MG63 (cell line): Measurements from ENCODE around the gene LRPAP1. TPM values are rescaled to one million over a fixed set of nuclear protein-coding genes. Genes with fewer than 3 reads are reported as not detected.
"Not testable (repeated sequence)": the region's sequence is repeated elsewhere in the genome, so short reads cannot be mapped to it uniquely, and the experiment has no call there.

ENCODE experiments used
- DNase-seq: peaks from one replicate; pipeline ENCODE4 v3.0.0-alpha.2; 2020
- H3K27me3 ChIP-seq: fragments of 250-450 bp; sonication (Bioruptor Pico); 2 replicates; pipeline ENCODE4 v1.5.1; 2020; ENCODE audit warnings: mild to moderate bottlenecking, moderate library complexity
- H3K36me3 ChIP-seq: fragments of 250-450 bp; sonication (Bioruptor Pico); 2 replicates; pipeline ENCODE4 v1.5.1; 2020; ENCODE audit warnings: mild to moderate bottlenecking, moderate library complexity
- H3K4me3 ChIP-seq: fragments of 250-450 bp; sonication (Bioruptor Pico); 2 replicates; pipeline ENCODE4 v1.5.1; 2020; ENCODE audit warnings: mild to moderate bottlenecking, moderate library complexity
- H3K9me3 ChIP-seq: fragments of 250-450 bp; sonication (Bioruptor Pico); 2 replicates; pipeline ENCODE4 v1.5.1; 2020; ENCODE audit warnings: mild to moderate bottlenecking, moderate library complexity
- total RNA-seq: library from RNA; depleted of rRNA; stranded (reverse); fragments of >200 nt; shearing (Covaris generic); gene quantifications from 2 replicates; pipeline ENCODE4 v1.2.3, GENCODE V29; 2014; ENCODE audit warnings: low replicate concordance

The LRPAP1 gene
- total RNA-seq, 1 experiment from 2014 or later, result 181 TPM

DNA sequence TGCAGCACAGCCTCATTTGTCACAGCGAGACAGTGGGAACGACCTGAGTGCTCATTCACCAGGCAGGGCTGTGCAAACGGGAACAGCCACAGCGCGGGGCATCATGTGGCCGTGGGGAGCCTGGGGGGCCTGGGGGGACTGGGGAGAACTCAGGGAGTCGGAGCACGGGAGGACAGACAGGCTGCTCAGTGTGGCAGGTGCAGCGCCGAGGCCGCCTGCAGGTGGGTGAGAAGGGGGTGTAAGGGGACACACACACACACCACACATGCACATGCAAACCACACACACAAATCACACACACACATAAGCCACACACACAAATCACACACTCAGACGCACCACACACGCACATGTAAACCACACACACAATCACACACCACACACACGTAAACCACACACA is 34.5 kb upstream of the LRPAP1 start:
- not testable (repeated sequence) for H3K36me3 ChIP-seq, H3K4me3 ChIP-seq, H3K9me3 ChIP-seq, DNase-seq, H3K27me3 ChIP-seq

DNA sequence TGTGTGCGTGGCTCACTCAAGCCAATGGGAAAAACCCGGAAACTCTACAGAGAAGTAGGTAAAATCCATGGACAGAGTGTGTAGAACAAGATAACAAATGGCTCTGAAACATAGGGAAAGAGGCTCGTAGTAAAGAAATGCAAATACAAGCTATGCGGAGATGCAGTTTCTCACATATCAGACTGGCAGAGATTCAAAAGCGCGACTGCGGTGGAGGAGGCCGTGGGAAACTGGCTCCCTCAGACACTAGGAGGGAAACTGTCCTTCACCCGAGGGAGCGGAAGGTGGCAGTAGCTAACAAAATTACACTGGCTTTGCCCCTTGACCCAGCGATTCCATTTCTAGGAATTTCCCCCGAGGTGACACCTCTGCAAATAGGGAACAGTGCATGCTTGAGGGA is 34.1 kb upstream of the LRPAP1 start:
- not testable (repeated sequence) for H3K27me3 ChIP-seq, H3K4me3 ChIP-seq, DNase-seq, H3K36me3 ChIP-seq, H3K9me3 ChIP-seq

DNA sequence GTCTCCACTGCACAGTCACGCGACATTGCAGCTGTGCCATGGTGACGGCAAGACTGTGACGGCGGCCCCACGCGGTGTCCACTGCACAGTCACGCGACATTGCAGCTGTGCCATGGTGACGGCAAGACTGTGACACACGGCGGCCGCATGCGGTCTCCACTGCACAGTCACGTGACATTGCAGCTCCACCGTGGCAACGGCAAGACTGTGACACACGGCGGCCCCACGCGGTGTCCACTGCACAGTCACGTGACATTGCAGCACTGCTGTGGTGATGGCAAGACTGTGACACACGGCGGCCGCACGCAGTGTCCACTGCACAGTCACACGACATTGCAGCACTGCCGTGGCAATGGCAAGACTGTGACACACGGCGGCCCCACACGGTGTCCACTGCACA is 32.7 kb upstream of the LRPAP1 start:
- H3K9me3 ChIP-seq, H3K36me3 ChIP-seq, H3K4me3 ChIP-seq, DNase-seq, H3K27me3 ChIP-seq: not testable (repeated sequence)

DNA sequence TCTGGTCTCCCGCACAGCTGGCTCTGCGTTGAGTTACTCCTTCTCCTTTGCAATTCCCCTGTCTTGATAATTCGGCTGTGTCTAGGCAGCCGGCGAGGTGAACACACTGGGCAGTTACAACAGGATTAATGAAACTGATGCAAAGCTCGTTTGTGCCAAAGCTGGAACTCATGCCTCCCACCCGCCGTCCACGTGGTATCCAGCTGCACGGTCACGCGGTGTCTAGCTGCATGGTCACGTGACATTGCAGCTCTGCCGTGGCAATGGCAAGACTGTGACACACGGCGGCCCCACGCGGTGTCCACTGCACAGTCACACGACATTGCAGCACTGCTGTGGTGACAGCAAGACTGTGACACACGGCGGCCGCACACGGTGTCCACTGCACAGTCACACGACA is 31.2 kb upstream of the LRPAP1 start:
- Histone ChIP-seq H3K27me3 (no peaks in the 10 kb centered on the region), H3K36me3 (no peaks in the 10 kb centered on the region)
- DNase-seq, result no peak

DNA sequence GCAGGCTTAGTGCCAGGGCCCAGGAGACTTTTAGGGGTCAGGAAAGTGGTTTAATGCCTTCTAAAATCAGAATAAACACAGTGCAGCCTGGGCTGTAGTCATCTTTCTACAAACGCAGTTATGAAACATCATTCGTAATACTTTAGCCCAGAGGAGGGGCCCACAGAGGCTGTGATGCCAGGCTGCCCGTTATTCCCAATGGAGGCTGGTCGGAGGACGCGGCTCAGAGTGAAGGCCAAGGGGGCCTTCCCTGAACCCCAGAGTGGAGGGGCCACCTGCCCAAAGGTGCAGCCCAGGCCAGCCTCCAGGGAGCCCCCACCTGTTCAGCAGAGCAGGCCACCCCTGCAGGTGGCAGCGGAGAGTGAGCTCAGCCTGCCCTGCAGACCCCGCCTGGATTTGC is 29.9 kb upstream of the LRPAP1 start:
- DNase-seq, H3K9me3 ChIP-seq, H3K27me3 ChIP-seq, H3K4me3 ChIP-seq, H3K36me3 ChIP-seq: not testable (repeated sequence)

More for the DNA sequence above, 31.2 kb upstream of the LRPAP1 start:
- no peak overlapping the region for H3K4me3 ChIP-seq
- H3K9me3 ChIP-seq, result no peaks in the 10 kb centered on the region

DNA sequence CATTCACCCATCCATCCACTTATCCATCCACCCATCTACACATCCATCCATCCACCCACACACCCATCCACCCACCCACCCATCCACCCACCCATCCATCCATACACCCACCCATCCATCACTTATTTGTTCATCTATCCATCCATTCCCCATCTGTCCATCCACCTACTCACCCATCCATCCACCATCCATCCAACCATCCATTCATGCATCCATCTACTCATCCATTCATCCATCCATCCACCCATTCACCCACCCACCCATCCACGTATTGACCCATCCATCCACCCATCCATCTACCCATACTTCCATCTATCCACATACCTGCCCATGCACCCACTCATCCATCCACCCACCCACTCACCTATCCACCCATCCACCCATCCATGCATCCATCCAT is 28.2 kb upstream of the LRPAP1 start:
- H3K27me3 ChIP-seq, H3K36me3 ChIP-seq, DNase-seq, H3K9me3 ChIP-seq, H3K4me3 ChIP-seq: not testable (repeated sequence)

DNA sequence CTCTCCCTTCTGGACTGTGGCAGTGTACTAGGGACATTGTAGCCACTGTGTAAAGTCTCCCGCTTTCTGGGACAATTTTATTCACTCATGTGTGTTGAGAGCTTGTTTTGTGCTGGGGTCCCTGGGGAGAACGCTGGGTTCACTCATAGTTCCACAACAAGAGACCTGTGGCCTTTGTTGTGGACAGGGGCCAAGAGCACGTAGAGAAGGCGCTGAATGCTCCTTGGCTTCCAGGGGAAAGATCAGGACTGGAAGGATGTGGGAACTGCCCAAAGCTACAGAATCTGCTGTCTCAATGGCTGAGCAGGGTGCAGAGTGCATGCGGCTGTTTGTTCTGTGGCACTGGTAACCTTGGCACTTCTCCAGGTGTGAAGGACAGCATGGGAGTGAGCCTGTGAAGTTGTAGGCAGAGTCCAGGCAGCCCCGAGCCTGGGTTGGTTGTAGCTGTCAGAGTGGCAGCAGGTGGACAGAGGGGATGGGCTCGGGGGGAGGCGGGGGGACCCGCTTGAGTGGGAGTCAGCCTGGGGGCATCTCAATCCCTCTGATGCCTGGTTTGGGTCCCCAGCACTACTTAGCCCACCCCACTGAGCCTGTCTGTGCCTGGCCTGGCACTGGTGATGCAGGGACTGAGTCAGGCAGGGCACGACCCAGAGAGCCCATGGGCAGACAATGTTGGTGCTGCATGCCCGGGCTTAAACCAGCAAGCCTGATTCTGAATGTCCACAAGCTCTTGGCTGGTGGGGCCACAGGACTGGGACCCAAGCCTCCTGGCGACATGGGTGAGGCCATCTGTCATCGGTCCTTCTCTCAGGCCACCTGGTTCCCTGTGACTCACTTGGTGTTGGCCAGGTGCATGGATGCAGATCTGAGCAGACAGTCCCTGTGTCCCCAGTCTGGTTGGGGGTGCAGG is 27.4 kb upstream of the LRPAP1 start:
- H3K36me3 ChIP-seq, H3K27me3 ChIP-seq, H3K9me3 ChIP-seq, H3K4me3 ChIP-seq, DNase-seq: not testable (repeated sequence)

DNA sequence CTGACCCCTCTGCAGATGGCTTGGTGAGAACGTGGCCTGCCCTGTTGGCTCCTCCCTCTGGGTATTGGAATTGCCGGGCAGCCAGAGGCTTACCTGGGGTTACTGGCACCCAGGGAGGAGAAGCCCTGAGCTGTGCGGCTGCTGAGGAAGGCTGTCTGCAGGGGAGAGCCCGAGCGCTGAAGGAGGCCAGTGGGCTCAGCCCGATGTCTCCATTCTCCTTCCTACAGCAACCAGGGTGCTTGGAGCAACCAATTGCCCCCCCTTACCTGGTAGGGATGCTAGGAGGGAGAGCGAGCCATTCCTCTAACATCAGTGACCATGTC is 26.3 kb upstream of the LRPAP1 start:
- H3K27me3 ChIP-seq, DNase-seq, H3K9me3 ChIP-seq, H3K4me3 ChIP-seq, H3K36me3 ChIP-seq: not testable (repeated sequence)

DNA sequence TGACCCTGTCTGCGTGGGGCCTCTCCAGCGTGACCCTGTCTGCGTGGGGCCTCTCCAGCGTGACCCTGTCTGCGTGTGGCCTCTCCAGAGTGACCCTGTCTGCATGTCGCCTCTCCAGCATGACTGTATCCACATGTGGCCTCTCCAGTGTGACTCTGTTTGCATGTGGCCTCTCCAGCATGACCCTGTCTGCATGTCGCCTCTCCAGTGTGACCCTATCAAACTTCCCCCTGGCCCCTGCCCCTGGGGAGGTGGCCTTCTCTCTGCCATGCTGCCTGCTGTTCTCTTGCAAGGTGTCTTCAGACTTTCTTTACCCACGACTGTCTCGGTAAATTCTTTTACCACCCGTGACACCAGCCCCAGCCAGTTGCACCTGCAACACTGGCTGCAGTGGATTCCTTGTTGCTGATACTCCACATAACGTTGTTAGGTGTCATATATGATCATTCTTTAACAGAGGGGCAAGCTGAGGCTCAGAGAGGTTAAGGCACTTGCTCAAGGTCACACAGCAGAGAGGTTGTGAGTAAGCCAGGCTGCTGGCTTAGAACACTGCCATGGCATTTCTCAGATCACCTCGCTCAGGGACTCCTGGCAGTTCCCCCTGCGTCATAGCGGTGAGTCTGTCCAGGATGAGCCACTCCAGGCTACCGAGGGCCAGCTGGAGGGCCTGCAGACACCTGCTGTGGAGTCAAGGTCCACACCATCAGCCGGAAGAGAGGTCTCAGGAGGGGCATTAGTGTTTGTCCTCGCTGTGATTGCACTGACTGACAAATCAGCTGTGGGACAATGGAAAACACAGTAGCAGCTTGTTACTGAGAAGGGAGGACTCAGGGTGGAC is 25.7 kb upstream of the LRPAP1 start:
- H3K4me3 ChIP-seq, DNase-seq, H3K27me3 ChIP-seq, H3K36me3 ChIP-seq, H3K9me3 ChIP-seq: not testable (repeated sequence)

DNA sequence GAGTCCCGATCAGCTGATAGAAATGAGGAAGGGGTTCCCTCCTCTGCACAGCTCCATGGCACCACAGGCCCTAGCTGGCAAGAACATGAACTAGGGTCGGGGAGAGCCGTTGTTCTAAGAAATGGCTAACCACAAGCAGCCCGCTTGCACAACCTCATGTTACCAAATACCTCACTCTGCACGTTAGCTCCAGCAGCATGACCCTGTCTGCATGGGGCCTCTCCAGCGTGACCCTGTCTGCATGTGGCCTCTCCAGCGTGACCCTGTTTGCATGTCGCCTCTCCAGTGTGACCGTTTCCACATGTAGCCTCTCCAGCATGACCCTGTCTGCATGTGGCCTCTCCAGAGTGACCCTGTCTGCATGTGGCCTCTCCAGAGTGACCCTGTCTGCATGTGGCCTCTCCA is 24.9 kb upstream of the LRPAP1 start:
- H3K36me3 ChIP-seq, H3K27me3 ChIP-seq, H3K9me3 ChIP-seq, H3K4me3 ChIP-seq, DNase-seq: not testable (repeated sequence)

DNA sequence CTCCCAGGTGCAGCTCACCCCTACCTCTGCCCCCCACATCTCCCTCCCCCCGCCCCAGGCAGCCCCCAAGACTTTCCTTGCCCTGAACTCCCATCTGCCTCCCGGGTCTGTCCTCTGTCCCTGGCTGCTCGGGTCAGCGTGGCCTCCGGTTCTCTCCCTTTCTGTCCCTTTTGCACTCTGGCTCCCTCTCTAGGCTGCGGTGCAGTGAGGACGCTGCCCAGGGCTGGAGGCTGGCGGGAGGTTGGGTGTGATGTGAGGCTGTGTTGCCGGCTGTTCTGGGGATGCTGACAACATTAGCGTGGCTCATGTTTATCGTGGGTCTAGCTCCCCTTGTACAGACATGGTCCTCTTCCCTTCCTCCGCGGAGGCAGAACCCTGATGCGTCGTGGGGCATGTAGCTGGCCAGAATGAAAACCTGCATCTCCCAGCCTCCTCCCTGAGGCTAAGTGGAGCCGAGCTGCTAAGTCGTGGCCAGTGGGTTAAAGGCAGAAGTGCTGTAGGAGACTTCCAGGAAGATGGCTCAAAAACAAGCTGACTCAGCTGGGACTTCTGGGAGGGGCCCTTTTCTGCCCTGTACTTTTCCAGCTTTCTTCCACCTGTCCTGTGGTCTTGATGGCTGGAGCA is 24.1 kb upstream of the LRPAP1 start:
- DNase-seq, H3K4me3 ChIP-seq, H3K36me3 ChIP-seq, H3K9me3 ChIP-seq, H3K27me3 ChIP-seq: not testable (repeated sequence)

DNA sequence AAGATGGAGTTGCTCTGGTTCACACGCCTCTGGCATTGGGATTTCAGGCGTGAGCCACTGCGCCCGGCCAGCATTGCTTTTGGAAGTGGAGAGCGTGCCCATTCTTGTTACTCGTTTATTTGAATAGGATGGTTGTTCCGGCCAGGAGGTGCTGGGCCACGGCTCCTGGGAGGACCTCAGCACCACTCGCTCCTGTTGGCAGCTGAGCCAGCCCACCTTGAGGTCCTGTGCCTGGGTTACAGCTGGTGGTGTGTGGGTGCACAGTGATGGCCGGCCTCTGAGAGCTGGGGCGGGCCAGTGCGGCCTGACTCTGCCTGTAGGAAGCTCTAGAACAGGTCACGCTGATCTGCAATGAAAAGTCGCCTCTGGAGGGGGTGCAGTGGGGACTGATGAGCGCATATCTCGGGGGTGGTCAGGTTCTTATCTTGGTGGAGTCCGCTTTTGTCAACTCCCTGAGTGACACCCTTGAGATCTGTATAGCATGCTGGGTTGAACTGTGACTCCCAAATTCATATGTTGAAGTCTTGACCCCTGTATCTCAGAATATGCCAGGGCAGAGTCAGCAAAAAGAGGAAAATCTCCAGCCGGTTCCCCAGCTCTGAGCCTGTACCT is 23.3 kb upstream of the LRPAP1 start:
- H3K27me3 ChIP-seq, DNase-seq, H3K36me3 ChIP-seq, H3K4me3 ChIP-seq, H3K9me3 ChIP-seq: not testable (repeated sequence)

DNA sequence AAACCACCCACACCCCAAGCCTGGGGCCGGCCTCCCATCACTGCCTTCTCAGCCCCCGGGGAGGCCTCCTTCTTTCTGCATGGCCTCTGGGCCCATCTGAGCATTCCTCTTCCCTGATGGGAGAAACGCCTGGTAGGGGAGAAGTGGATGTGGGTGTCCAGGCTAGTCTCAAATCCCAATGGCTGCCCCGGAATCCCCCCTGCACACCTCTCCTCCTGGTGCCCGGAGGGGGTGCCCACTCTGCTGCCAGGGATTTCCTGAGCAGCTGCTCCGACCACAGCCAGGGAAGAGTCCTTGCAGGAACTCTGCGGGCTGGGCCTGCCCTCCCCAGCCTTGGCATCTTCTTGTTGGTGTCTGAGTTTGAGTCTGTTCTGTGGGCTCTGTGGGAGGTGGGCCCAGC is 19.1 kb upstream of the LRPAP1 start:
- not testable (repeated sequence) for H3K27me3 ChIP-seq, H3K9me3 ChIP-seq, DNase-seq, H3K36me3 ChIP-seq, H3K4me3 ChIP-seq

DNA sequence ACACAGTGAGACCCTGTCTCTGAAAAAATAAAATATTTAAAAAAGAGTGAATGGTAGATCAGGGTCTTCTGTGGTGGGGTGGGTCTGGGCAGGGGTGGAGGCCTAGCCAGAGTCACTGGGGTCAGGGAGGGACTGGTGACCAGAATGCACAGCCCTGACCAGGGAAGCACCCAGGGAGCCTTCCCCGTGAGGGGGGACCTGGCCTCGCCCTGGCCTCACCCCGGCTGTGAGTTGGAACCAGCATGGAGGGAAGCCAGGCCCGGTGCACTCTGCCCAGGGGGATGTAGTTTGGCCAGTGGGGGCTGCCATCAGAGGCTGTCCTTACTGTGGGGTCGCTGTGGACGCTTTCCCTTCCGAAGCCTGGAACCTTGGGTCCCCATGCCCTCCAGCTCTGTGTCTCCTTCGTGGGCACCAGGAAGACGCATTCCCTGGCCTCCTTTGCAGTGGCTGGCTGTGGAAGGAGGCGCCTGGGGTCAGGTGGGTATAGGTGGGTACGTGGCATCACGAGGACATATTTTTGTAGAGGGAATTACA is 18.6 kb upstream of the LRPAP1 start:
- not testable (repeated sequence) for H3K4me3 ChIP-seq, DNase-seq, H3K27me3 ChIP-seq, H3K9me3 ChIP-seq, H3K36me3 ChIP-seq

DNA sequence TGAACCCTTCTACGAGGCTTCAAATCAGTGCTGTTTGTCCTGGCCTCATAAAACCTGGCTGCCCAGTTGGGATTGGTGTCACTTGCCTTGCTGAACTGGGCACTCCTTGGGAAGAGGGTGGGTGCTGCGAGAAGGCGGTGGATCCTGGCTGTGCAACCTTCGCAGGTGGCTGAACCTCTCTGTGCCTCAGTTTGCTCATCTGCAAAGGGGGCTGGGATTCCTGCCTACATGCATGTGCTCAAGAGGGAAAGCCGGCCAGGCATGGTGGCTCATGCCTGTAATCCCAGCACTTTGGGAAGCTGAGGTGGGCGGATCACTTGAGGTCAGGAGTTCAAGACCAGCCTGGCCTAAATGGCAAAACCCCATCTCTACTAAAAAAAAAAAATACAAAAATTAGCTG is 17.8 kb upstream of the LRPAP1 start:
- not testable (repeated sequence) for H3K36me3 ChIP-seq, H3K9me3 ChIP-seq, H3K4me3 ChIP-seq, DNase-seq, H3K27me3 ChIP-seq

DNA sequence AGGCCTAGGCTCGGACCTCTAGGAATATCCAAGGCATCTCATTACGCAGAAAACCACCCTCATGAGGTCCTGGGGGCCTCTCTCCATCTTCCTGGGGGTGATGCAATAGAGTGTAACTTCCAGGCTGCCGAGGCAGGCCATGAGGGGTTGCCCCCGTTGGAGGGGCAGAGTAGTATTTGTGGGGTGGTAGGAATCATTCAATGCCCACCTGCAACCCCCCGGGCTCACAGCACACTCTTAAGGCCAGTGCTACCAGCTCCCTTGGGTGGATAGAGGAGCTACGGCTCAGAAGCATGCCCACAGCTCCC is 17.4 kb upstream of the LRPAP1 start:
- H3K9me3 ChIP-seq, H3K4me3 ChIP-seq, H3K36me3 ChIP-seq, DNase-seq, H3K27me3 ChIP-seq: not testable (repeated sequence)

DNA sequence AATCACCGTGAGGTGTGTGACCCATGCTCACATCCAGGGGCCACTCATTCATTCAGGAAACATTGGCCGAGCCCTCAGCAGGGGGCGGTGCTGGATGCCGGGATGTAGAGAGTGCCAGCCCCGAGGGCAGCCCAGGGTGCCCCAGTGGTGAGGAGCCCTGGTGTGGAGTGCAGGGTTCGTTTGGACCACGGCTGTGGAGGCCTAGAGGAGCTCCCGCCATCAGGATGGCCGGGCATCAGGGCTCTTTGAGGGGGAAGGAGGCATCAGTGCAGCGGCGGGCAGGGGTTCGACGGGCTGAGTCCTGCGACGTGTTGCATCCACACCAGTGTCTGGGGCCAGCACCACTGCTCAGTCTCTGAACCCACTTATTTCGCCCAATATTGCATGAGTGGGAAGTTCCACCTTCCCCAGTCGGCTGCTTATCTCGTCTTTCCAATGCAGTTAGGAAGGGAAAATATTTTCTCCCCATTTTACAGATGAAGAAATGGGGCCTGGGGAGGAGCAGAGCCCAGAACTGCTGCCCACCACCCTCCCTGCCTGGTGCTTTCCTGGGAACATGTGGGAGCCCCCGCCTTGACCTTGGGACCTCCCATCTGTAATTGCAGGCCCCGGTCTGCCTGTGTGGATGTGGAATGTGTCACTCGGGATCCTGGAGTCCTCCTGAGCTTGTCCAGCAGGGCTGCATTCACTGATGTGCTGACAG is 16.9 kb upstream of the LRPAP1 start:
- not testable (repeated sequence) for H3K9me3 ChIP-seq, H3K4me3 ChIP-seq, H3K27me3 ChIP-seq, DNase-seq, H3K36me3 ChIP-seq
